ENCODE results near the gene PPP1R37.

- TF ChIP-seq ZNF8 (CRISPR knock-in tag; IDR thresholded peaks at IDR 0.05), result no peak
- no peak for TF ChIP-seq CSRNP3 (CRISPR knock-in tag; IDR thresholded peaks at IDR 0.05)
- TF ChIP-seq CREB5 (CRISPR knock-in tag; IDR thresholded peaks at IDR 0.05; ENCODE audit: low read depth), result no peak
- TF ChIP-seq ZC3H10 (CRISPR knock-in tag; IDR thresholded peaks at IDR 0.05), result no peak
- TF ChIP-seq TCF4 (CRISPR knock-in tag; IDR thresholded peaks at IDR 0.05; ENCODE audit: borderline replicate concordance), result no peak
- TF ChIP-seq ZFP30 (CRISPR knock-in tag; IDR thresholded peaks at IDR 0.05), result no peak
- TF ChIP-seq ISL1 (CRISPR knock-in tag; IDR thresholded peaks at IDR 0.05), result no peak
- TF ChIP-seq PATZ1 (CRISPR knock-in tag; IDR thresholded peaks at IDR 0.05; ENCODE audit: borderline replicate concordance), result no peak
- TF ChIP-seq ESRRG (CRISPR knock-in tag; IDR thresholded peaks at IDR 0.05), result no peak
- no peak for TF ChIP-seq ARNTL (CRISPR knock-in tag; IDR thresholded peaks at IDR 0.05; ENCODE audit: borderline replicate concordance, low read depth)
- TF ChIP-seq ZNF70 (CRISPR knock-in tag; IDR thresholded peaks at IDR 0.05), result no peak
- no peak for TF ChIP-seq ZNF565 (CRISPR knock-in tag; conservative IDR thresholded peaks at IDR 0.05; ENCODE audit: low read depth)
Observed at GRCh38 chr19:45195764-45196163, 102.8 kb downstream of the PPP1R37 start.
